ENCODE data around the gene GGTA1.
"Not testable (repeated sequence)": the region's sequence is repeated elsewhere in the genome, so short reads cannot be mapped to it uniquely, and the experiment has no call there.

Gene GGTA1

GRCh38 chr9:121478816-121479676, 20.6 kb downstream of the GGTA1 start:
- peak overlapping the region; percentile 39; the same call in 1 of the 2 replicates for H3K4me3 ChIP-seq (ENCODE audit: low read length)
- H3K9ac ChIP-seq (ENCODE audit: low read depth, low read length), result peak overlapping the region; percentile 42; the same call in 1 of the 2 replicates
- no peaks in the 10 kb centered on the region for H3K27me3 ChIP-seq (ENCODE audit: insufficient read depth, low read length)
- H3K9me3 ChIP-seq (ENCODE audit: insufficient read depth, low read depth, low read length), result no peaks in the 10 kb centered on the region
- H3K27ac ChIP-seq (ENCODE audit: low read length), result no peak overlapping the region
- H3K36me3 ChIP-seq (ENCODE audit: insufficient read depth, low read depth, low read length), result no peaks in the 10 kb centered on the region
- H3K4me1 ChIP-seq (ENCODE audit: insufficient read depth, low read length), result peaks cover 10% of the 10 kb centered on the region; the same call in 1 of the 2 replicates

DNA sequence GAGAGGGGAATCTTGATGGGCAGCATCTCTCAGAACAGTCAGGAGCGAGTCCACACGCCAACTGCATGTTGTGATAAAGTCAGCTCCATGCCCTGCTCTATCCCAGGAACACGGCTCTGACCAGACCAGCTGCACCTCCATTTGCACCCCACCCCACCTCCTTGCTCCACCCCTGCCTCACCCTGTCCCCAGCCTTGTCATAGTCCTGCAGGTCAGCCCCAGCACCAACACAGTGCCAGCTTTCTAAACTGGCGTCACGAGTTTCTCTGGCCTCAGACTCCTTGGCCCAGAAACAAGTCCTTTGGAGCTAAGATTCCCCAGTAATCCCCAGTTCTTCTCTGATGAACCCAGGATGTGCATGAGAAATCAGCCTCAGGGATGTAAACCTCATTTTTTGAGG, 23.5 kb downstream of the GGTA1 start:
- Histone ChIP-seq H3K36me3 (ENCODE audit: insufficient read depth, low read depth, low read length) (no peaks in the 10 kb centered on the region), H3K4me1 (ENCODE audit: insufficient read depth, low read length) (peaks cover 22% of the 10 kb centered on the region; the same call in 1 of the 2 replicates), H3K4me3 (ENCODE audit: low read length) (no peak overlapping the region), H3K27ac (ENCODE audit: low read length) (no peak overlapping the region), H3K9me3 (ENCODE audit: insufficient read depth, low read depth, low read length) (no peaks in the 10 kb centered on the region), H3K9ac (ENCODE audit: low read depth, low read length) (no peak overlapping the region), H3K27me3 (ENCODE audit: insufficient read depth, low read length) (no peaks in the 10 kb centered on the region)

DNA sequence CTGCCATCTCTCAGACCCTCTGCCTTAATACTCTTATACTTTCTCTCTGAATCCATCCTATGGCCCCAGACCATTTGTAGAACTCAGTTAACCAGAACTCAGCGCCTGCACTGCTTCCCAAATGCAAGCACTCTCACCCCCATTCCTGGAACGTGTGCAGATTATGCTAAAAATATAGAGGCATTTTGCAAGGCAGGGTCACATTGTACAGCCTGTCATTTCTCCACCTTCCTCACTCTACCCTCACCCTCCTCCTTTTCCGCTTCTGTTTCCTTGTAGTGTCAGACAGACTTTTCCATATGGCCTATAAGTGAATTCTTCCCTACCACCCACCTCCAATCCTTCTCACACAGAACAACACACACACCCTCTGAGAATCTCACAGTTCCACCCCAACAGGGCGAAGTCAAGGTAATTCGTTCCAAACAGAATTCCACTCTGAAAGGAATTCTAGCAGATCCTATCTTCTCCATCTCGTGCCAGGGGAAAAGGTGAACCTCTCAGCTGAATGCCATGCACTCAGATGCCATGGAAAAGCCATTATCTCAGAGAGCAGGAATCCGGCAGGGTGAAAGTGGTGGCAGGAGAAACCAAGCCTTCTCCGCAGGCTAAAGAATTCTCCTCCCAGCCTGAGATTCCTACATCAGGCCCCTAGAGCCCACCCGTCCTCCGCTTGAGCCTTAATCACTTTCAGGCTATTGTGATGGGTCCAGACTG, 25.3 kb downstream of the GGTA1 start:
- Histone ChIP-seq H3K36me3 (ENCODE audit: insufficient read depth, low read depth, low read length) (no peaks in the 10 kb centered on the region), H3K9me3 (ENCODE audit: insufficient read depth, low read depth, low read length) (no peaks in the 10 kb centered on the region), H3K27ac (ENCODE audit: low read length) (no peak overlapping the region), H3K27me3 (ENCODE audit: insufficient read depth, low read length) (no peaks in the 10 kb centered on the region), H3K9ac (ENCODE audit: low read depth, low read length) (no peak overlapping the region), H3K4me3 (ENCODE audit: low read length) (no peak overlapping the region), H3K4me1 (ENCODE audit: insufficient read depth, low read length) (peaks cover 22% of the 10 kb centered on the region; the same call in 1 of the 2 replicates)

GRCh38 chr9:121473229-121473628, 26.4 kb downstream of the GGTA1 start:
- Histone ChIP-seq H3K4me3 (ENCODE audit: low read length) (no peak overlapping the region), H3K36me3 (ENCODE audit: insufficient read depth, low read depth, low read length) (no peaks in the 10 kb centered on the region), H3K27me3 (ENCODE audit: insufficient read depth, low read length) (no peaks in the 10 kb centered on the region), H3K9me3 (ENCODE audit: insufficient read depth, low read depth, low read length) (no peaks in the 10 kb centered on the region), H3K27ac (ENCODE audit: low read length) (no peak overlapping the region), H3K4me1 (ENCODE audit: insufficient read depth, low read length) (peaks cover 18% of the 10 kb centered on the region; the same call in 1 of the 2 replicates), H3K9ac (ENCODE audit: low read depth, low read length) (no peak overlapping the region)

GRCh38 chr9:121472446-121472845, 27.2 kb downstream of the GGTA1 start:
- Histone ChIP-seq H3K9me3 (ENCODE audit: insufficient read depth, low read depth, low read length) (no peaks in the 10 kb centered on the region), H3K27ac (ENCODE audit: low read length) (no peak overlapping the region), H3K9ac (ENCODE audit: low read depth, low read length) (no peak overlapping the region), H3K36me3 (ENCODE audit: insufficient read depth, low read depth, low read length) (no peaks in the 10 kb centered on the region), H3K4me1 (ENCODE audit: insufficient read depth, low read length) (peaks cover 18% of the 10 kb centered on the region; the same call in 1 of the 2 replicates), H3K27me3 (ENCODE audit: insufficient read depth, low read length) (no peaks in the 10 kb centered on the region), H3K4me3 (ENCODE audit: low read length) (no peak overlapping the region)

DNA sequence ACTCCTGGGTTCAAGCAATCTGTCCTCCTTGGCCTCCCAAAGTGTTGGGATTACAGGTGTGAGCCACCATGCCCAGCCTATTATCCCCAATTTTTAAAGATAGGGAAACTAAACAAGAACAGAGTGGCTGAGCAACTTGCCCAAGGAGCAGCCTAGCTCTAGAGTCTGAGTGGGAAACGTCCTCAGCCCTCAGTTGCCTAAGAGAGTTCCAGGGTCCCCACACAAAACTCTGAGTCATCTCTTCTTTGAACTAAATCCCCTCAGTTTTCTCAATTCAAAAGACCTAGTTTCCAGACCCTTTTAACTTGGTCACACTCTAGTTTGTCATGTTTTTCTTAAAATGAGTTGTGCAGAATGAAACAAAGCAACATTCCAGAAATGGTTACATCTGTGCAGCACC, 33.5 kb downstream of the GGTA1 start:
- no peak overlapping the region for H3K4me3 ChIP-seq (ENCODE audit: low read length)
- H3K27ac ChIP-seq (ENCODE audit: low read length), result no peak overlapping the region

GRCh38 chr9:121464968-121465367, 34.7 kb downstream of the GGTA1 start:
- Histone ChIP-seq H3K36me3 (ENCODE audit: insufficient read depth, low read depth, low read length) (no peaks in the 10 kb centered on the region), H3K4me1 (ENCODE audit: insufficient read depth, low read length) (no peaks in the 10 kb centered on the region), H3K9me3 (ENCODE audit: insufficient read depth, low read depth, low read length) (no peaks in the 10 kb centered on the region), H3K9ac (ENCODE audit: low read depth, low read length) (no peak overlapping the region), H3K4me3 (ENCODE audit: low read length) (no peak overlapping the region), H3K27me3 (ENCODE audit: insufficient read depth, low read length) (no peaks in the 10 kb centered on the region), H3K27ac (ENCODE audit: low read length) (no peak overlapping the region)

More for the DNA sequence above, 33.5 kb downstream of the GGTA1 start:
- Histone ChIP-seq H3K4me1 (ENCODE audit: insufficient read depth, low read length) (peaks cover 4% of the 10 kb centered on the region; the same call in 1 of the 2 replicates), H3K9ac (ENCODE audit: low read depth, low read length) (no peak overlapping the region), H3K27me3 (ENCODE audit: insufficient read depth, low read length) (no peaks in the 10 kb centered on the region), H3K9me3 (ENCODE audit: insufficient read depth, low read depth, low read length) (no peaks in the 10 kb centered on the region), H3K36me3 (ENCODE audit: insufficient read depth, low read depth, low read length) (no peaks in the 10 kb centered on the region)

GRCh38 chr9:121463026-121463807, 36.4 kb downstream of the GGTA1 start:
- no peaks in the 10 kb centered on the region for H3K9me3 ChIP-seq (ENCODE audit: insufficient read depth, low read depth, low read length)
- no peak overlapping the region for H3K27ac ChIP-seq (ENCODE audit: low read length)
- H3K9ac ChIP-seq (ENCODE audit: low read depth, low read length), result no peak overlapping the region
- H3K36me3 ChIP-seq (ENCODE audit: insufficient read depth, low read depth, low read length), result no peaks in the 10 kb centered on the region
- no peaks in the 10 kb centered on the region for H3K4me1 ChIP-seq (ENCODE audit: insufficient read depth, low read length)
- H3K27me3 ChIP-seq (ENCODE audit: insufficient read depth, low read length), result no peaks in the 10 kb centered on the region
- no peak overlapping the region for H3K4me3 ChIP-seq (ENCODE audit: low read length)

- H3K36me3 ChIP-seq (ENCODE audit: insufficient read depth, low read depth, low read length), result no peaks in the 10 kb centered on the region
- H3K27me3 ChIP-seq (ENCODE audit: insufficient read depth, low read length), result no peaks in the 10 kb centered on the region
- no peaks in the 10 kb centered on the region for H3K9me3 ChIP-seq (ENCODE audit: insufficient read depth, low read depth, low read length)
- no peak overlapping the region for H3K4me3 ChIP-seq (ENCODE audit: low read length)
- H3K9ac ChIP-seq (ENCODE audit: low read depth, low read length), result no peak overlapping the region
- no peaks in the 10 kb centered on the region for H3K4me1 ChIP-seq (ENCODE audit: insufficient read depth, low read length)
- no peak overlapping the region for H3K27ac ChIP-seq (ENCODE audit: low read length)
Observed at GRCh38 chr9:121459513-121459912, 40.1 kb downstream of the GGTA1 start.

GRCh38 chr9:121458449-121458848, 41.2 kb downstream of the GGTA1 start:
- H3K27me3 ChIP-seq (ENCODE audit: insufficient read depth, low read length); H3K36me3 ChIP-seq (ENCODE audit: insufficient read depth, low read depth, low read length); H3K4me1 ChIP-seq (ENCODE audit: insufficient read depth, low read length); H3K27ac ChIP-seq (ENCODE audit: low read length); H3K9me3 ChIP-seq (ENCODE audit: insufficient read depth, low read depth, low read length); H3K4me3 ChIP-seq (ENCODE audit: low read length); H3K9ac ChIP-seq (ENCODE audit: low read depth, low read length): not testable (repeated sequence)

- H3K9ac ChIP-seq (ENCODE audit: low read depth, low read length), result no peak overlapping the region
- H3K27me3 ChIP-seq (ENCODE audit: insufficient read depth, low read length), result no peaks in the 10 kb centered on the region
- H3K4me3 ChIP-seq (ENCODE audit: low read length), result no peak overlapping the region
Observed at GRCh38 chr9:121455527-121456239, 44.0 kb downstream of the GGTA1 start.

More at GRCh38 chr9:121455527-121456239, 44.0 kb downstream of the GGTA1 start:
- peaks cover 8% of the 10 kb centered on the region for H3K4me1 ChIP-seq (ENCODE audit: insufficient read depth, low read length)
- H3K36me3 ChIP-seq (ENCODE audit: insufficient read depth, low read depth, low read length), result no peaks in the 10 kb centered on the region
- no peak overlapping the region for H3K27ac ChIP-seq (ENCODE audit: low read length)
- H3K9me3 ChIP-seq (ENCODE audit: insufficient read depth, low read depth, low read length), result no peaks in the 10 kb centered on the region
